Subcutaneous adipose tissue (tissue), 4 donors: Measurements from ENCODE around the gene PCDHA1. TPM values are rescaled to one million over a fixed set of nuclear protein-coding genes. Genes with fewer than 3 reads are reported as not detected.

Source experiments
- total RNA-seq, 4 donors: library from RNA; depleted of rRNA; stranded (reverse); fragments of >200 nt; gene quantifications; one replicate each; pipeline ENCODE4 v1.1.0, GENCODE V29; 2016
- TF ChIP-seq, protein P1 (sequence below): fragments of 450-650 bp; IDR thresholded peaks from one replicate; pipeline ENCODE4 v1.5.1; 2016; ENCODE audit warnings: low read depth, mild to moderate bottlenecking, control low read depth, antibody characterized with exemption, moderate library complexity

PCDHA1 gene
- total RNA-seq, 4 donors from 2014 or later: not detected

DNA sequence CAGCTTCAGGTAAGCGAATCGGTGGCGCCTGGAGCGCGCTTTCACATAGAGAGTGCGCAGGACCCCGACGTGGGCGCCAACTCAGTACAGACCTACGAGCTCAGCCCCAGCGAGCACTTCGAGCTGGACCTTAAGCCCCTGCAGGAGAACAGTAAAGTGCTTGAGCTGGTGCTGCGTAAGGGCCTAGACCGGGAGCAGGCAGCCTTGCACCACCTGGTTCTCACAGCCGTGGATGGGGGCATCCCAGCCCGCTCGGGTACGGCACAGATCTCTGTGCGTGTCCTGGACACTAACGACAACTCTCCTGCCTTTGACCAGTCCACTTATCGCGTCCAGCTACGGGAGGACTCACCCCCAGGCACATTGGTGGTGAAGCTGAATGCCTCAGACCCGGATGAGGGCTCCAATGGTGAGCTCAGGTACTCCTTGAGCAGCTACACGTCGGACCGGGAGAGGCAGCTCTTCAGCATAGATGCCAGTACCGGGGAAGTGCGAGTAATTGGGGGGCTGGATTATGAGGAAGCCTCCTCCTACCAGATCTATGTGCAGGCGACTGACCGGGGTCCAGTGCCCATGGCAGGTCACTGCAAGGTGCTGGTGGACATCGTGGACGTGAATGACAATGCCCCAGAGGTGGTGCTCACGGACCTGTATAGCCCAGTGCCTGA, 181.4 kb downstream of the PCDHA1 start:
- TF ChIP-seq, protein P1, sequence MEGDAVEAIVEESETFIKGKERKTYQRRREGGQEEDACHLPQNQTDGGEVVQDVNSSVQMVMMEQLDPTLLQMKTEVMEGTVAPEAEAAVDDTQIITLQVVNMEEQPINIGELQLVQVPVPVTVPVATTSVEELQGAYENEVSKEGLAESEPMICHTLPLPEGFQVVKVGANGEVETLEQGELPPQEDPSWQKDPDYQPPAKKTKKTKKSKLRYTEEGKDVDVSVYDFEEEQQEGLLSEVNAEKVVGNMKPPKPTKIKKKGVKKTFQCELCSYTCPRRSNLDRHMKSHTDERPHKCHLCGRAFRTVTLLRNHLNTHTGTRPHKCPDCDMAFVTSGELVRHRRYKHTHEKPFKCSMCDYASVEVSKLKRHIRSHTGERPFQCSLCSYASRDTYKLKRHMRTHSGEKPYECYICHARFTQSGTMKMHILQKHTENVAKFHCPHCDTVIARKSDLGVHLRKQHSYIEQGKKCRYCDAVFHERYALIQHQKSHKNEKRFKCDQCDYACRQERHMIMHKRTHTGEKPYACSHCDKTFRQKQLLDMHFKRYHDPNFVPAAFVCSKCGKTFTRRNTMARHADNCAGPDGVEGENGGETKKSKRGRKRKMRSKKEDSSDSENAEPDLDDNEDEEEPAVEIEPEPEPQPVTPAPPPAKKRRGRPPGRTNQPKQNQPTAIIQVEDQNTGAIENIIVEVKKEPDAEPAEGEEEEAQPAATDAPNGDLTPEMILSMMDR: no peak

GRCh38 chr5:140969880-140970279, 183.9 kb downstream of the PCDHA1 start:
- TF ChIP-seq, protein P1: no peak

DNA sequence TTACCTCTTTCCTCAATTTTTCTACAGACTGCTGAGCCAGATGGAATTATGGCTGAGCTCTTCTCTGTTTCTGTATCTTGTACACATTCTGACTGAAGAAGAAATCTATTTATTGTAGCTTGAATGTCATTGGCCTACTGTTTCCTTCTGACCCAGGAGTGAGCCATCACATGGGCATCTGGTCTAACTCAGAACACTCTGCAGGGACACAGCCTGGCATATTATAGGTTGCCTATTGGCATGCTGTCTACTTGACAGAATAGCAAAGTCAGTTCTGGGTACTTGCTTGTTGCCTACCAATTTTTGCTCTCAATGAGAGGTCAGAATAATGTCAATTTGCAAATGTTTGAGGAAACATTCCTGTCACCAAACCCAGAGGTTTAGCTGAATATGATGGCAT, 187.6 kb downstream of the PCDHA1 start:
- TF ChIP-seq, protein P1: no peak

- TF ChIP-seq, protein P1: no peak
Measured at GRCh38 chr5:140977003-140977402, 191.1 kb downstream of the PCDHA1 start.

- TF ChIP-seq, protein P1: no peak
Measured at GRCh38 chr5:140978260-140978659, 192.3 kb downstream of the PCDHA1 start.

DNA sequence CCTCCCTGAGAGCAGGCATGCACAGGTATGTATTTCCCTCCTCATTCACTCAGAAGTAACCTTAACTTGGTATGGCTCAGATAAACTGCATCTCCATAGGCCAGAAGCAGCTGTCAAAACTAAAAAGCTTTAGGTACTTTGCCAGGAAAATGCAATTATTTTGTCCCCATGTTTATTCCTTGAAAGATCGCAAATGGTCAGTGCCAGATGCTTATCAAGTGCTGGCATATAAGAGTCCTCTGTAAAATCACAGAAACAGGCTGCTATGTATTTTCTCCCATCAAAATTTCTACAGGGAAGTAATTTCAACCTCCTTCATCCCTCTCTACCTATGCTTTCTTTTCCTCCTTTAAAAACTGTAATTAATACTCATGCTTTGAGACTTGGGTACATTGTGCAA, 193.0 kb downstream of the PCDHA1 start:
- TF ChIP-seq, protein P1: no peak

GRCh38 chr5:140982083-140982716, 196.3 kb downstream of the PCDHA1 start:
- TF ChIP-seq, protein P1: no peak
